ENCODE results near the gene IL21R.

DNA sequence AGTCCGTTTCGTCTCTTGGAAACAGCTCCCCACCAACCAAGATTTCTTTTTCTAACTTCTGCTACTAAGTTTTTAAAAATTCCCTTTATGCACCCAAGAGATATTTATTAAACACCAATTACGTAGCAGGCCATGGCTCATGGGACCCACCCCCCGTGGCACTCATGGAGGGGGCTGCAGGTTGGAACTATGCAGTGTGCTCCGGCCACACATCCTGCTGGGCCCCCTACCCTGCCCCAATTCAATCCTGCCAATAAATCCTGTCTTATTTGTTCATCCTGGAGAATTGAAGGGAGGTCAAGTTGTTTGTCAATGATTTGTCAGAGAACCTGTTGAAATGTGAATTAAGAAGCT lies 48.2 kb downstream of the IL21R start:
- TF ChIP-seq POLR2A (IDR thresholded peaks at IDR 0.05; ENCODE audit: low read depth, low read length) (no peak), JUN (IDR thresholded peaks at IDR 0.05; ENCODE audit: borderline replicate concordance, insufficient read depth, insufficient read length, low read depth) (no peak), MAX (IDR thresholded peaks at IDR 0.05; ENCODE audit: insufficient read depth, insufficient read length) (no peak), EZH2 (IDR thresholded peaks at IDR 0.05; ENCODE audit: borderline replicate concordance, low read depth, low read length, severe bottlenecking) (no peak), POLR2AphosphoS5 (IDR thresholded peaks at IDR 0.05; ENCODE audit: insufficient read depth, low read depth, low read length) (no peak), GATA2 (IDR thresholded peaks at IDR 0.05; ENCODE audit: insufficient read depth, insufficient read length, low read depth, low read length) (no peak), MYC (IDR thresholded peaks at IDR 0.05; ENCODE audit: low read depth, low read length) (no peak)
- TF ChIP-seq, protein P1, sequence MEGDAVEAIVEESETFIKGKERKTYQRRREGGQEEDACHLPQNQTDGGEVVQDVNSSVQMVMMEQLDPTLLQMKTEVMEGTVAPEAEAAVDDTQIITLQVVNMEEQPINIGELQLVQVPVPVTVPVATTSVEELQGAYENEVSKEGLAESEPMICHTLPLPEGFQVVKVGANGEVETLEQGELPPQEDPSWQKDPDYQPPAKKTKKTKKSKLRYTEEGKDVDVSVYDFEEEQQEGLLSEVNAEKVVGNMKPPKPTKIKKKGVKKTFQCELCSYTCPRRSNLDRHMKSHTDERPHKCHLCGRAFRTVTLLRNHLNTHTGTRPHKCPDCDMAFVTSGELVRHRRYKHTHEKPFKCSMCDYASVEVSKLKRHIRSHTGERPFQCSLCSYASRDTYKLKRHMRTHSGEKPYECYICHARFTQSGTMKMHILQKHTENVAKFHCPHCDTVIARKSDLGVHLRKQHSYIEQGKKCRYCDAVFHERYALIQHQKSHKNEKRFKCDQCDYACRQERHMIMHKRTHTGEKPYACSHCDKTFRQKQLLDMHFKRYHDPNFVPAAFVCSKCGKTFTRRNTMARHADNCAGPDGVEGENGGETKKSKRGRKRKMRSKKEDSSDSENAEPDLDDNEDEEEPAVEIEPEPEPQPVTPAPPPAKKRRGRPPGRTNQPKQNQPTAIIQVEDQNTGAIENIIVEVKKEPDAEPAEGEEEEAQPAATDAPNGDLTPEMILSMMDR (IDR thresholded peaks at IDR 0.05; ENCODE audit: extremely low read depth in 1 of 2, insufficient read depth in 1 of 2, low read depth in 1 of 2, low read length in 2 of 2), result no peak
